ENCODE results near the gene GPRC5A. TPM values are rescaled to one million over a fixed set of nuclear protein-coding genes. Genes with fewer than 3 reads are reported as not detected.

GPRC5A gene
- total RNA-seq, 2 donors from 2014 or later, result 0.15 to 1.0 TPM

DNA sequence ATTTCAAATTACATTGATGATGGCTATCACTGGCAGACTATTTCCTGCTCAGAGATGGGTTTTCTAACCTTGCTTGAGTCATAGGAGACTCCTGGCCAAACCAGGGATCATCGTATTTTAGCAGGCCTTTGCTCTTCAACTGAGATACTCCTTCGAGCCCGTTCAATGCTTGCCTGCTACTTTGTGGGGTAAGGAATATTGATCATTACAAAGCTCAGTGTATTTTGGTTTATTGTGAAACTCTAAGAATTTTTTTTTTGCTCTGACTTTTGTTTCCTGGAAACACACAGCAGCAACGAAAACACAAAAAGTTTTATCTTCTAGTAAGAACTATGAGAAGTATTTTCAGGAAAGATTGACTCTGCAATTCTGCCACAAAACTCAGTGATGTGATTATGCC lies 56.5 kb downstream of the GPRC5A start:
- no peak overlapping the region for H3K27ac Mint-ChIP-seq
- Histone ChIP-seq H3K9ac (ENCODE audit: extremely low read depth, low read length, poor library complexity, severe bottlenecking) (no peak overlapping the region), H3K9me3 (ENCODE audit: control insufficient read depth, low read length) (no peaks in the 10 kb centered on the region), H3K36me3 (ENCODE audit: control insufficient read depth, insufficient read depth, low read length) (peaks cover 16% of the 10 kb centered on the region), H3K4me1 (ENCODE audit: control insufficient read depth, insufficient read depth, low read length) (no peaks in the 10 kb centered on the region), H3K27ac (ENCODE audit: low read depth, low read length) (no peak overlapping the region), H3K27me3 (ENCODE audit: control insufficient read depth, insufficient read depth, low read length, poor library complexity, severe bottlenecking) (no peaks in the 10 kb centered on the region), H3K4me3 (ENCODE audit: low read length) (no peak overlapping the region)
- no peak overlapping the region for H3K4me3 Mint-ChIP-seq
- H3K9me3 Mint-ChIP-seq, result no peaks in the 10 kb centered on the region
- H3K4me1 Mint-ChIP-seq, result no peaks in the 10 kb centered on the region
- no peak for DNase-seq
- peaks cover 15% of the 10 kb centered on the region for H3K36me3 Mint-ChIP-seq (ENCODE audit: low read depth)
- 97 to 100% methylated on average over 3 to 4 of the region's 4 CpGs for WGBS, 2 experiments (ENCODE audit: insufficient coverage in 1 of 2, insufficient read length in 1 of 2)
- peaks cover 2% of the 10 kb centered on the region for H3K27me3 Mint-ChIP-seq (ENCODE audit: insufficient read depth)
- TF ChIP-seq, protein P1, sequence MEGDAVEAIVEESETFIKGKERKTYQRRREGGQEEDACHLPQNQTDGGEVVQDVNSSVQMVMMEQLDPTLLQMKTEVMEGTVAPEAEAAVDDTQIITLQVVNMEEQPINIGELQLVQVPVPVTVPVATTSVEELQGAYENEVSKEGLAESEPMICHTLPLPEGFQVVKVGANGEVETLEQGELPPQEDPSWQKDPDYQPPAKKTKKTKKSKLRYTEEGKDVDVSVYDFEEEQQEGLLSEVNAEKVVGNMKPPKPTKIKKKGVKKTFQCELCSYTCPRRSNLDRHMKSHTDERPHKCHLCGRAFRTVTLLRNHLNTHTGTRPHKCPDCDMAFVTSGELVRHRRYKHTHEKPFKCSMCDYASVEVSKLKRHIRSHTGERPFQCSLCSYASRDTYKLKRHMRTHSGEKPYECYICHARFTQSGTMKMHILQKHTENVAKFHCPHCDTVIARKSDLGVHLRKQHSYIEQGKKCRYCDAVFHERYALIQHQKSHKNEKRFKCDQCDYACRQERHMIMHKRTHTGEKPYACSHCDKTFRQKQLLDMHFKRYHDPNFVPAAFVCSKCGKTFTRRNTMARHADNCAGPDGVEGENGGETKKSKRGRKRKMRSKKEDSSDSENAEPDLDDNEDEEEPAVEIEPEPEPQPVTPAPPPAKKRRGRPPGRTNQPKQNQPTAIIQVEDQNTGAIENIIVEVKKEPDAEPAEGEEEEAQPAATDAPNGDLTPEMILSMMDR (conservative IDR thresholded peaks at IDR 0.05), result no peak

DNA sequence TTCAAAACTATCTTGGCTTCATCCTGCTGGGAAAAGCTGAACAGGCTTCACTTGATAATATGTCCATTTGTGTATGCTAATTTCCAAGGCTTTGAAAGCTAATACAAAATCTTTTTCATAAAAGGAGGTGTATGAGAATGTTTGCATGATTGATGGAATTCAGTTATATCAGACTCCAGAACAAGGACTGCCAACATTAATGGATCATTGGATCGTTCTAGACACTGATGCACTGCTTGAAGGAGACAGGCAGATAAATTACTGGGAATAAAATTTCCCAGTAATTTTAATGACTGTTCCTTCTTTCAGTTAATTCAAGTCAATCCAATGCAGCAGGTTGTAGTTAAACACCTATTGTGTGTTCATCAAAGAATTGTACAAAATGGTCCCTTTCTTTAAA lies 60.1 kb downstream of the GPRC5A start:
- H3K27me3 Mint-ChIP-seq (ENCODE audit: insufficient read depth), result peaks cover 2% of the 10 kb centered on the region
- Histone ChIP-seq H3K9ac (ENCODE audit: extremely low read depth, low read length, poor library complexity, severe bottlenecking) (no peak overlapping the region), H3K4me1 (ENCODE audit: control insufficient read depth, insufficient read depth, low read length) (no peaks in the 10 kb centered on the region), H3K27me3 (ENCODE audit: control insufficient read depth, insufficient read depth, low read length, poor library complexity, severe bottlenecking) (no peaks in the 10 kb centered on the region), H3K27ac (ENCODE audit: low read depth, low read length) (no peak overlapping the region), H3K9me3 (ENCODE audit: control insufficient read depth, low read length) (no peaks in the 10 kb centered on the region), H3K36me3 (ENCODE audit: control insufficient read depth, insufficient read depth, low read length) (peaks cover 16% of the 10 kb centered on the region), H3K4me3 (ENCODE audit: low read length) (no peak overlapping the region)
- peaks cover 15% of the 10 kb centered on the region for H3K36me3 Mint-ChIP-seq (ENCODE audit: low read depth)
- no peak overlapping the region for H3K27ac Mint-ChIP-seq
- peaks cover 6% of the 10 kb centered on the region for H3K4me1 Mint-ChIP-seq
- no peak overlapping the region for H3K4me3 Mint-ChIP-seq
- DNase-seq, result no peak
- TF ChIP-seq, protein P1 (conservative IDR thresholded peaks at IDR 0.05), result no peak
- no peaks in the 10 kb centered on the region for H3K9me3 Mint-ChIP-seq
- WGBS, 2 experiments (ENCODE audit: insufficient coverage in 1 of 2, insufficient read length in 1 of 2), result 100% methylated on average over 1 of the region's 1 CpG

DNA sequence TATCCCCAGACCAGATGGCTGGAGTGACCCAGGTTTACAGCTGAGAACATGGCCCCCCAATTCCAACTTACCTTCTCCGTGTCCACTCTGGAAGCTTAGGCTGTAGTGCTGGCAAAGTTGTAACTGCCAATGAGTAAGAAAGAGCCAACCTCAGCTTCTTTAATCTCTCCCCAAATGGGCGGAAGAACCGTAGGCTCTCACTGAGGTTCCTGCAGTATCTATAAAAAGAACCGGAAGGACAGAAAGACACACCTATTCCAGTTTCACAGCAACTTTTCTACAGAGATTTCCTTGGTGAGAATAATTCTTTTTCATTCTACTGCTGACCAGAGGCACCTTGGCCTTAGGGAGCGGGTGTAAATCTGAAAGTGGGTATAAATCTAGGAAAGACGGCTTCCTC lies 60.7 kb downstream of the GPRC5A start, which contains the start of gene GPRC5D:
Gene GPRC5D, minus strand, starts transcription at position 135 of the 400 bp plus-strand sequence. CDS start 1,786 bp downstream, outside the sequence.
- no peaks in the 10 kb centered on the region for H3K27me3 ChIP-seq (ENCODE audit: control insufficient read depth, insufficient read depth, low read length, poor library complexity, severe bottlenecking)
- Mint-ChIP-seq H3K27me3 (ENCODE audit: insufficient read depth) (peaks cover 2% of the 10 kb centered on the region), H3K4me3 (no peak within 1 kb of the TSS), H3K36me3 (ENCODE audit: low read depth) (peaks cover 15% of the 10 kb centered on the region), H3K27ac (no peak within 1 kb of the TSS), H3K4me1 (peaks cover 6% of the 10 kb centered on the region), H3K9me3 (no peaks in the 10 kb centered on the region)
- H3K9me3 ChIP-seq (ENCODE audit: control insufficient read depth, low read length), result no peaks in the 10 kb centered on the region
- TF ChIP-seq, protein P1 (conservative IDR thresholded peaks at IDR 0.05), result no peak
- peaks cover 16% of the 10 kb centered on the region for H3K36me3 ChIP-seq (ENCODE audit: control insufficient read depth, insufficient read depth, low read length)
- 93 to 96% methylated on average over 4 to 6 of the region's 6 CpGs for WGBS, 2 experiments (ENCODE audit: insufficient coverage in 1 of 2, insufficient read length in 1 of 2)
- no peaks in the 10 kb centered on the region for H3K4me1 ChIP-seq (ENCODE audit: control insufficient read depth, insufficient read depth, low read length)
- no peak for DNase-seq
- H3K27ac ChIP-seq (ENCODE audit: low read depth, low read length), result no peak within 1 kb of the TSS
- no peak within 1 kb of the TSS for H3K4me3 ChIP-seq (ENCODE audit: low read length)
- H3K9ac ChIP-seq (ENCODE audit: extremely low read depth, low read length, poor library complexity, severe bottlenecking), result no peak within 1 kb of the TSS
